Fibroblast of skin of left biceps (primary cell): ENCODE measurements around the gene TMEM131L.

ENCODE experiments used
- DNase-seq, 2 experiments: peaks; one replicate each; pipeline ENCODE4 v3.0.0-alpha.2; 2013; ENCODE audit warnings: low read depth in 2 of 2

Gene TMEM131L

DNA sequence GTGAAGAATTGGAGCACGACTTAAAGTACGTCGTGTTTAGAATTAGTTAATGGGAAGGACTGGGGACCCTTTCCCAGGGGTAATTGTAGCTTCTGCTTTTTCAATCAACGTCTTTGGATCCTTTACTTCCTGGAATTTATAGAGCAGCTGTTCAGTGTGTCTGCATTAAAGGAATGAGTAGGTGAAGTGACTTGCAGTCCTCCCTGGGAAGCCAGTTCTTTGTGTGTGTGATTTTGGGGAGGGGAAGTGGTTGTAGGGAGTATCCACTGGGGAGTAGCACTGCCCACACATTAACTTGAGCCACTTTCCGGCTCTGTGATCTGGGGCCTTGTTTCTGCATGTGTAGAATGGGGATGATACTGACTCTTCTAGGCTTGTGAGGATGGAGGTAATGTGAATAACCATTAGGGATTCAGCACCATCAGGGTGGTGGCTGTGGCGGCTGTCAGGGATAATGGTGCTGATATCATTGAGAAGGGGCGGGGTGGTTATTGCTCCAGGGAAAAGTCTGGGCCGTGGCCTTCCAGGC, 54.7 kb downstream of the TMEM131L start:
- DNase-seq: no peak

DNA sequence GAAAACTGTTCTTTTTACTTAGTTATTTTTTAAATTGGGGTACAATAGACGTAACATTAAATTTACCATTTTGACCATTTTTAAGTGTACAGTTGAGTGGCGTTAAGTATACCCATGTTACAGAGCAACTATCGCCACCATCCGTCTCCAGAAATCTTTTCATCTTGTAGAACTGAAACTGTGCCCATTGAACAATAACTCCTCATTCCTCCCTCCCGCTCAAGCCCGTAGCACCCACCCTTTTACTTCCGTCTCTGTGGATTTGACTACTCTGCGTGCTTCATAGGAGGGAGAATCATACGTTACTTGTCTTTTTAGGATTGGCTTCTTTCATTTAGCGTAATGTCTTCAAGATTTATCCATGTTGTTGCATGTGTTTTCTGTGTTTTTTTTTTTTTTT, 55.3 kb downstream of the TMEM131L start:
- DNase-seq: no peak

DNA sequence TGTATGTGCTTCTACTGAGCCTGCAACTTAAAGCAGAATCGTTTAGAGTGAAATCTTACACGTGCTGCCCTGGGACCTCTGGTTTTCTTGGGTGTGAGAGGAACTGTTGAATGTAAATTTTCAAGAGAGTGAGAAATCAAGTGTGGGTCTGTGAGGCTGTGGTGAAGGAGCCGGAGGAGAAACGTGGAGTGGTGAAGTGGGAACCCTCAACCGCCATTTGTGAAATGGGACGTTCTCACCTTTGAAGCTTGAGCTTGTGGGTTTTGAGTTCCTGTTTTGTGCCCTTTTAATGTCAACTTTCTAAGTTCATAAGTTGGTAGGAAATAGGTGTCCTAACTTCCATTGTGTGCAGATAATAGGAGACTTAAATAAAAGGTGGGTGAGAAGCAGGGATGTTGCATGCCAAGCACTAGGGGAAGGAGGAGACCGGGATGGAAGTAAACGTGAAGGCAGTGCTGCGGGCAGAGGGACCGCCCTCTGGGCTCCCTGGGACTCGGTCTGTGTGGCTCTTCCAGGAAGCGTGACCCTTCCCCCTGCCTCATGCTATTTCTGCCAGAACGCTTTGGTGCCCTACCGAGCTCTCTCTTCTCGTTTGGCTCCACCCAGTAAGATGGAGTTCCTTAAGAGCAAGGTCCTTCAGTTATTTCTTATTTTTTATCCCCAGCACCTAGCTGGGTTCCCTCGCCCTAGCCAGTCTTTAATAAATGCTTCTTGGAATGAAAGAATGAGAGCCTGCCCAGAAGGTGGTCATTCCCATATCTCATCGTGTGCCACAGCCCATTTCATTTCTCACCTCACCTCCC, 56.0 kb downstream of the TMEM131L start:
- DNase-seq: no peak

DNA sequence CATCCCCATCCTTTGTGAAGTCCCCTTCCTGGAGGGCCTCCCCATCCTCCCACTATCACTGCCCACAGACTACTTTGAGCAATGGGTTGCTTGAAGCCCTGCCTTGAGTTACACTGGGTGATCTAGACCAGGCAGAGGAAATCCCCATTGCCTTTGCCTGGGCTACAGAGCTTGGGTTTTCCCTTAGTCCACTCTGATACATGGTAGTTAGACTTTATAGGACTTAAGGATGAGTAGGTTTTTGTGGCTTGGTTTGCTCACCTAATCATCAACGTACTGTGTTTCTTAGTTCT, 56.6 kb downstream of the TMEM131L start:
- no peak for DNase-seq

DNA sequence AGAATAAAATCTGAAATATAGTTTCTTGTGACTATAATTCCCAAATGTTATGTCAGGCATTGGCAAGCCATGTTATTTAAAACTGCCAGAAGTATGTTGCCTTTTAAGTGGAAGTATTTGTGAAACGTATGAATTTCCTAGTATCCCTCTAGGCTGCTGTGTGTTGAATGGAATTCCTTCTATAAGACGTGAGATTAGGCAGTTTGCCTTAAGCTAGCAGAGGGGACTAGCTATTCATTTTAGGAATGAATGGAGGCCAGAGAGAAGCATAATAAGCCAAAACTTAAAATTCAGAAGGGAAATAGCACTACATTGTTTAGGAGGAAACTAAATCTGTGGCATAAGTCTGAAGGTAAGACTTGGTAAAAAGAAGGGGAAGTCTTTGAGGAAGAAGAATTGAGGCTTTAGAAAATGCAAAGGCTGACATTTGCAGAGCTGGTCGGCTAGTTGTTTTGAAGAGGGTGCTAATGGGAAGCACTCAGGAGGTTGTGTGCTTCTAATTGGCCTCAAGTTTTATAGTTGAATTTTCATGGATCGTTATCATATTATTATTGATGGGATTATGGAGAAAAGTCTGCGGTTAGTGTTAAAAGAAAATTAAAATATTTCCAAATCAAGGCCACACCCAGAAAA, 57.1 kb downstream of the TMEM131L start:
- DNase-seq: no peak

DNA sequence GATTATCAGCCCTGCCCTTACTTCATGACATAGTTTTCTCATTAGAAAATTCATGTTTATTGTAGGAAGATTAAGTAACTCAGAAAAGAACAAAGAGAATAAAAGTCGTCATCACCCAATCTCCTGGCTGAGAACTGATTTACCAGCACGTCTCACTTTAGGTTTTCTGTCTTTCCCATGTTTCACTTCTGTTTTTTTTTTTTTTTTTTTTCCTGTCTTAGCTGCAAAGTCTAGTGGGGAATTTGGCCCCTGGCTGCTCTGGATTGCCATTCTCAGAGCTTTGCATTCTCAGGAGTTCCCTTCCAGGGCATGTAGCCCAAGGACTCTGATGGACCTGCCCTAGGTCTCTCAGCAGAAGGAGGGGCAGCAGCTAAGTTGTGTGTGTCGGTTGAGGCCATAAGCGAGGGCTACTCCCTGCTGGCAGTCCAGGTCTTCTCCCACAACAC, 57.8 kb downstream of the TMEM131L start:
- DNase-seq: no peak

DNA sequence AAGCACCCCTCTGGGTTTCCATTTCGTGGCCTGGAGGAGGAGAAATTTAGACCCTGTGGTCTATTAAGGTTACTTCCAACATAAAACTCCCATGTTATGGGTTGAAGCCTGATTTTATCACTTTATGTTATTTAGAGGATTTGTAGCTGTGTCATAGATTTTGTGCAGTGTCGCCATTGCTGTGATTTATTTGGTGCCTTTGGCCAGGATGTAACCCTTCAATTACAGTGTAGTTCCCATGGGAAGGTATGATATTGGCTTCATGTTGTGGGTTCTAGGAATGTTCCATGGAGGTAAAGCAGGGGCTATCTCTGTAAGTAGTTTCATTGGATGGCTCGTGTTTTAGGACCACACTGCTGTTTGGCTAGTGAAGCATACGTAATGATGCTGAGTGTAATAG, 58.5 kb downstream of the TMEM131L start:
- no peak for DNase-seq

DNA sequence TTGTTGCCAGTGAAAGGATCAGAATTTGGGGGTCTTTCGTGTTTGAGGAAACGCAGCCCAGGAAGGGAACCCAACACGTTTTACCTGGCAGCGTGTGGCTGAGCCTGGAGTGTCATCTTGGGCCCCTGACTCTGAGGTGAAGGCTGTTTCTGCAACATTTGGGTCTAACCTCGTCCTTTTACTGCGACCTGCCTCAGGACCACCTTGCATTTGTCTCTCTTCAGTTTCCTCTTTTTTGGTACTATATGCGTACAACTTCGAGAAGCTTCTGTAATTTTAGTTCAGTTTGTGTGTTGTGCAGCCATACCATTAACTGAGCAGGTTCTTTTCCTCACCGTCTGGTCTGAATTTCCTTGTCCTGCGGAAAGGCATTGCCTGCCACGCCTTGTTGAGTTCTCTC, 61.5 kb downstream of the TMEM131L start:
- no peak for DNase-seq

DNA sequence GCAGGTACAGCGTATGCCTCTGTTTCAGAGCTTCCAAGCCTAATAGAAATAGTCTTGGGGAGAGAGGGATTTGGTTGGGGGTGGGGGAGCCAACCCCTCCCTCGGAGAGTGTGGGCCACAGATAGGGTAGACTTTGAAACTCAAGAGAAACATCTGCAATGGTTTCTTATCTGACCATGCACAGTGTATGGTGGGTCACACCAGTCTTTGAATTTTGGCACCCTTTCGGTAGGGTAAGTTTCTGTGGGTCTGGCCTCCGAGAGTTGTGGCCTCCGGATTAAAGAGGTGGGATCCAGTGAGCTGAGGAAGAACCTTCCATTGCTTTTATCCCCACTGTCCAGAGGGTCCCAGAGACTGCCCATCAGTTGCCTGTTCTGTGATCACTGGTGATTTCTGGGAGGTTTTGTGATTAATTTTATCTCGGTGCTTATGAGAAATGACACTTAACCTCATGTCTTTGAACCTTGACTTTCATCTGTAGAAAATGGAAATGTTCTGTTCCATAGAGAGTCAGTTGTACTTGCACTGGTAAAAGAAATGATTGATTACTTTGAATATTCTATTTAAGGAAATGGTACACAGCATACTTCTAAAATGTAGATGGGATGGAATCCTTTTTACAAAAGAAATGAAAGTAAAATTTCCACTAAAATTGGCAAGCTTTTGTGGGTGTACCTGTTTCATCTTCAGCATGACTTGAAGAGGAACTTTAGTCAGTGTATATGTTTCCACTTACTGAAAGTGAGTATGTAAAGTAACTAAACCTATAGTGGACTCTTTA, 62.7 kb downstream of the TMEM131L start:
- no peak for DNase-seq

DNA sequence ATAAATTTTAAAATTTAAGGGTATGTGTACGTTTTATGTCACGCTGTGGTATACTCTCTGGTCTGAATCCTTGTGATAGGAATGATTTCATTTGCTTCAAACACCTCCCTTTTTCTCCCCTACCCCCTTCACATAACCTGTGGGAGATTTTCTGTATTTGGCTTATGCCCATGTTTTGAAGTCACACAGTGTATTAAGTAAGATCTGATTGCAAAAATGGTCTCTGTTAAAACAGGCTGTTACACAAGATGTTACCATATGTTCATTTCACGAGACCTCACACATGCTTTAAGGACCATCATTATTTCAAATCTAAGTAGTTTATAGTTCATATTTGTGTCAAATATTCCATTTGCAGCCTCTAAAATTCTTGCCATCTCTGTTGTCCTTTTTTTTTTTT, 63.5 kb downstream of the TMEM131L start:
- no peak for DNase-seq

DNA sequence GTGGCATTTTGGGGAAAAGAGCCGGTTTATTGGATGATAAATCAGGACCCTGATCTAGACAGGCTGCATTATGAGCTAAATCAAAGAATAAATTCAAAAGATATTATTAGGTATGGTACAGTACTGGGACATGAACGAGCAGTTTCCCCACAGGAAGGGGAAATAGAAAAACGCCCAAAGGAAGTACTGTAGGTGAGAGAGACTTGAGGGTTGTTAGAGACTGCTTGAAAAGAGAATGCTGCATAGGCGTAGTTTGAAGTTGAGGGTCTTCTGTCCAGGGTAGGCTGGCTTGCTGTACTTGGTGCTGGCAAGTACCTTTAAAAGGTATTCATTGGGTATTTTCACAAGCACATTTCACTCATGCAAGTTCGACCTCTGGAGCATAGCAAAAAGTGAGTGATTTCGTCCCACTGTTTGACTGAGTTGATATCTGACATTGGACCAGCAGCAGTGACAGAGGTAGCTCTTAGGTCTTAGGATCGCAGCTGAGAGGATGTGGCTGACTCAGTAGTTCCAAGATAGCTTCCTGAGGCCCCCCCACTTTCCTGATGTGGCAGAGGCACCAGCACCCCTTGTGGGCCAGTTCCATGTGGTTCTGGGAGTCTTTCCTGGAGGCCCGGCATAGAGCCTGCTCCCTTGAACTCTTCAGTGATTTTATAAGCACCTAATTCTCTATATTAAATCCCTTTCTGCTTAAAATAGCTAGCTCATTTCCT, 64.3 kb downstream of the TMEM131L start:
- DNase-seq: no peak

DNA sequence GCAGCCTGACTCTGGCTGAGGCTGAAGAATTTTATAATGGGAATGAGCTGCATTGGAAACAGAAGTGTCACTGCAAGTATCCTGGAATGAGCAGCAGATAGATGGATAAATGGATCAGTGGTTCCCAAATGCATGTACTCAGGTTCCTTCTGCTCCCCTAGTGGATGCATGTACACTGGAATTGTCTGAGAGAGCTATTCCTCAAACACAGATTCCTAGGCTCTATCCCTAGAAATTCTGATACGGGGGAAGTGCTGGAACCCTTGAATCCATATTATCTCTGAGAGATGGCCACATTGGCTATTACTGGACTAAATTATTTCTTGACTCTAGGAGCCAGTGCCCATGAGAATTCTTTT, 64.8 kb downstream of the TMEM131L start:
- DNase-seq: no peak

DNA sequence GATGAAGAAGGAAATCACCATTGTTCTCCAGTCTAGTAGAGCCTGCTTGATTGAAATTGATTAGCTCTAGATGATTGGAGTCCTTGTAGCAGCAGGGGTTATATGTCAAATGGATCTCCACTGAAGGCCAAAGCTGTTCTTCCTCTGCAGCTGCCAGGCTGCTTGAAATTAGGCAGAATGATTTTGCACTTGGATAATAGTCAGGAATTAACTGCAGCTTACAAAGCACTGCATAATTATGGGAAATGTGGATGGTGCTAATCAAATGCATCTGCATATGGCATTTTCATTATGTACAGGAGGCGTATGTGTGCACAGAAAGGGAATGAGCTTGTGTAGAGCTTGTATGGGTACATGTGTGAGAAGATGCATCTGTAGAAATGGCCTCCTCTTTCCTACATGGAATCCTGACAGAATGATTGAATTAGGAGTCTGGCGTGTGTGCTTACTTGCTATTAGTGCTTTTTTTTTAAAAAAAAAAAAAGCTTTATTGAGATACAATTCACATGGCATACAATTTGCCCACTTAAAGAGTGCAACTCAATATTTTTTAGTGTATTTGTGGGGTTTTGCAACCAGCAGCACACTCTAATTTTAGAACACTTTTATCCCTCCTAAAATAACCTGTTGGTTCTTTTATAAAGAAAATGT, 65.9 kb downstream of the TMEM131L start:
- DNase-seq: no peak

DNA sequence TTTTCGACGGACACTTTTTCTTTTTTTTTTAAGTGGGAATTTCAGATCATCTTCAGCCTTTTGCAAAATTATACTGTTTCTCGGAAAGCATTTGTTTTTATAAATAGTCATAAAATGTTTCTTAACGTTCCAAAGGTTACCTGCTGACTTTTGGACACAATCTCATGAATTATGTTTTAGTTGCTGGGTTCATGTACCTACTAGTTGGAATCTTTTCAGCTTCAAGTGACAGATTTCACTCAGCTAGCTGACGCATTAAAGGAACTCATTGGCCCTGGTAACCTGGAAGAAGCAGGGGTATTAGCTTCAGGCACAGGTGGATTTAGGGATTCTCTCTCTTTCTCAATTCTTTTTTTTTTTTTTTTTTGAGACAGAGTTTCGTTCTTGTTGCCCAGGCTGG, 66.5 kb downstream of the TMEM131L start:
- DNase-seq: no peak

DNA sequence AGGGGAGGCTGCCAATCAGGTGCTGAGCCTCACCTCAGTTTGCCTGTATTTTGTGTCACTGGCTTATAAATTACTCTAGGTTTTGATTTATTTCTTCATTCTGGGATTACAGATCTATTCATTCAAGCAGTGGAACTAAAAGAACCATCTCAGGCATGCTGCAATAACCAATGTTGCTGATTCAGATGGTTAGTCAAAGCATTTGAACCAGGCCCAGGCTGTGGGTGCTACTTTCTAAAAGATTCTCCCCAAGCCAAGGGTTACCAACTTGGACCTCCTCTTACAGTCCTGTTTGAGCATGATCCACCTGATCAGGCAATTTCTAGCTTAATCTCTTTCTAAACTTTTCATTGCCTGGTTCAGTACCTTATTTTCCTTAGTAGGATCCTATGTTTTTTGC, 67.2 kb downstream of the TMEM131L start:
- no peak for DNase-seq

DNA sequence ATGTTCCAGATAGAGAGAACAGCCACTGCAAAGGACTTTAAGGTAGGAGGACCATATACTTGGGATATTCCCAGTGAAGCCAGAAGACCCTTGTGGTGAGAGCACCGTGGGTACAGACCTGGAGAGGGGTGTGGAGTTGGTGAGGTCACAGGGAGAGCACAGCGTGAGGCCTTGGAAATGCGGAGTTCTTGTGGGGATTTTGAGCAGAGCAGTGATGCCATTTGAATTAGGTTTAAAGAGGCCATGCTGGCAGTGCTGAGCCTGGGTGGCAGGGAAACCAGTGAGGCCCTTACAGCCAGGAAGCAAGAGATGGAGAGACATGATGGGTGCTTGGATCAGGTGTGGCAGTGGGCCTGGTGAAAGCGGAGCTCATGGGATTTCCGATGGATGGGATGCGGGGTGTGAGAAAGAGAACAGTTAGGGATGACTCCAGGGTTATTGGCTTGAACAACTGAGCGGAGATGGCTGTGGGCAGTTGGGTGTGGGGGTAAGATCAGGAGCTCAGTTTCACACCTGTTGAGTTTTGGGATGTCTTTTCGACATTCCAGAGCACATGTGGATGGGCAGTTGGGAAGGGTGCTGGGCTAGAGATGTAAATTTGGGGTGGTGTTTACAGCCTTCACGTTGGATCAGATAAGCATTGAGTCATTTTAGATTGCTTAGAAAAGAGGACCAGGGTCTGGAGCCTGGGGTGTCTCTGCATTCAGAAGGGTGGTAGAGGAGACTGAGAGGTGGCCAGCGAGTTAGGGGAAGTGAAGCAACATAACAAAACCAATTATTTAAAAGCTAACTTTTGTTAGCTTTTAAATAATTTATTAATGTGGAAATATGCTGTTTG, 68.9 kb downstream of the TMEM131L start:
- no peak for DNase-seq

DNA sequence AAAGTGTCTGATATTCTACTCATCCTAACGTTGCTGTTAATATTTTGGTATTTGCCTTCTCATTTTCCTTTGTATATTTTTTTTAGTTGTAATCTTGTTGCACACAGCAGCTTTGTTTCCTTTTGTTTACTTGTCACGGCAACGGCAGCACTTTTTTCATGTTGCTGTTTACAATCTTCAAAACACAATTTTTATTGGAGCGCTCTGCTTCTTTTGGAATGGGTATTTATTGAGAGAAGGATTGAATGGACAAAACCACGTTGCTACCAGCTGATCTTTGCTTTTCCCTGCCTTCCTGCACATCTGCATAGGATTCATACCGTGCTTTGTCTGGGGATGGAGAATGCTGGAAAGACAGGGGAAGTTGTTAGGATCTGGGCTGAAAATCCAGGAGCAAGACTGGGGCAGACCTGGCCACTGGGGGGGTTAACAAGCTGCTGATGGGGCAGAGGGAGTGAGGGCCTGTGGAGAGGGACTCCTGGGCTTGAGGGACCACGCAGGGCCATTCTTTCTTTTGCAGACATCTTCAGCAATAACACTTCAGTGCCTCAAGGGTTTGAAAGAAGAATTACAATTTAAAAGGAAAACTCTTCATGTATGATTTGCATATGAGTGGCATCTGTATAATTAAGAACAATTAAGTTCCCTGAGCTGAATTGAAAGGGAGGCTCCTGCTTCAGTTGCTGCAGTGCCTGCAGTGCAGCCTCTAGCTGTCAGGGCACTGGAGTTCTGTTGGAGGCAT, 69.8 kb downstream of the TMEM131L start:
- DNase-seq: no peak

DNA sequence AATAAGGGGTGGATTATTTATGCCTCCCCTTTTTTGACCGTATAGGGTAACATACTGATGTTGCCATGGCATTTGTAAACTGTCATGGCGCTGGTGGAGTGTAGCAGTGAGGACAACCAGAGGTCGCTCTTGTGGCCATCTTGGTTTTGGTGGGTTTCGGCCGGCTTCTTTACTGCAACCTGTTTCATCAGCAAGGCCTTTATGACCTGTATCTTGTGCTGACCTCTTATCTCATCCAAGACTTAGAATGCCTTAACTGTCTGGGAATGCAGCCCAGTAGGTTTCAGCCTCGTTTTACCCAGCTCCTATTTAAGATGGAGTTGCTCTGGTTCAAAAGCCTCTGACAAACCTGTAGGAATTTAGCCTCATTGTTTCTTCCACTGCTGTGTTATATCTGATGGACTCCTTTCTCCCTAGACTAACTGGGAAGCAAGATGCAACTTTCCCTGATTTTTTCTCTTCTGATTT, 71.4 kb downstream of the TMEM131L start:
- no peak for DNase-seq

DNA sequence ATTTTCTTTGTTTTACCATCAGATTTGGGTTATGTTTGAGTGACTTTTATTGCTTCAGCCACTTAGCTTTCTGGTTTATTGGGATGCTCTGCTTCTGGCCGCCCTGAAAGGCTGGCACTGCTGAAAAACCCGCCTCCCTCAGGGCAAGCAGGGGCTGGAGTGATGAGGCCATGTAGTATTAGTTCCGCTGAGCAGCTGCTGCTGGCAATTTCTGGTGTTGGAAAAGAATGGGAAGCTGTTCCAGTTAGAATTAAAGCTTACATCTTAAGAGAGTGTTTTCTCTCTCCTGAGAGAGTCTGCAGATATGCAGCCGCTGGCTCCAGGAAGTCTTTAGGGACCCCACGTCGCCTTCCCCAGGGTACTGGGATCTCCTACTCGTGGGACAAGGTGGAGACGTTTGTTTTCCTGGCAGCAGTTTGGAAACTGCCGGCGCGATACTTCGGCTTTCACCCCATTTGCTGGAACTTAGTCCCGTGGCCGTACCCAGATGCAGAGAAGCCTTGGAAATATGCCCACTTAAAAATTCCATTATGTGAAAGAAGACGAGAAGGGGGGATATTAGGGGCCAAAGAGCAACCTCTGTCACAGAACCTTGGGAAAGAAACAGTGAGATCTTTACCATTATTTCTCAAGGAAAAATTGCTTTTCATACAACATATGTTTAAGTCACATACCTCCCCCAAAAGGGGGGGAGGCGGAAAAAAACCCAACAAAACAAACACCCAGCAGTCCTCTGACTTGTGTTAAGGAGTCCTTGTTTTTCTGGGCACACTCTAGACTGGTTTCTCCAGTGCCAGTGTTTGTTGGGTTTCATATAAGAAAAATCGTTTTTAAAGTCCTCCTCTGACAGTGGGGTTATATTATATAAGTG, 72.6 kb downstream of the TMEM131L start:
- DNase-seq: no peak
